HepG2 (cell line): ENCODE measurements around the gene HSD3B7. TPM values are rescaled to one million over a fixed set of nuclear protein-coding genes. Genes with fewer than 3 reads are reported as not detected.

Experiments used
- ARID2 ChIP-seq: sonication (generic); formaldehyde crosslinking; IDR thresholded peaks from 2 replicates; pipeline ENCODE4 v1.8.1; 2022; ENCODE audit warnings: mild to moderate bottlenecking, missing genetic modification reagents, borderline replicate concordance
- MAX ChIP-seq: IDR thresholded peaks from 2 replicates; pipeline ENCODE4 v1.6.1; 2012; ENCODE audit warnings: inconsistent platforms
- NONO ChIP-seq, 2 experiments: fragments of 450-650 bp in 1 of 2; sonication (generic) in 1 of 2; formaldehyde crosslinking in 1 of 2; IDR thresholded peaks in 1 of 2; conservative IDR thresholded peaks in 1 of 2; 2 replicates each; pipeline versions ENCODE4 v1.6.1 to v1.8.0; 2017 to 2022; ENCODE audit warnings: mild to moderate bottlenecking in 1 of 2, missing genetic modification reagents in 1 of 2, moderate library complexity in 1 of 2
- RORA ChIP-seq: sonication (generic); formaldehyde crosslinking; IDR thresholded peaks from 2 replicates; pipeline ENCODE4 v1.5.0; 2020; ENCODE audit warnings: mild to moderate bottlenecking, missing genetic modification reagents, moderate library complexity
- TEAD2 ChIP-seq: sonication (generic); formaldehyde crosslinking; IDR thresholded peaks from 2 replicates; pipeline ENCODE4 v1.9.0; 2021; ENCODE audit warnings: missing genetic modification reagents
- UBTF ChIP-seq: sonication (generic); formaldehyde crosslinking; IDR thresholded peaks from 2 replicates; pipeline ENCODE4 v1.4.0; 2020; ENCODE audit warnings: mild to moderate bottlenecking, missing genetic modification reagents
- ZFX ChIP-seq: sonication (generic); formaldehyde crosslinking; IDR thresholded peaks from 2 replicates; pipeline ENCODE4 v1.4.0; 2020; ENCODE audit warnings: mild to moderate bottlenecking, low read depth, missing genetic modification reagents, moderate library complexity
- ZNF432 ChIP-seq: sonication (generic); formaldehyde crosslinking; IDR thresholded peaks from 2 replicates; pipeline ENCODE4 v1.5.0; 2020; ENCODE audit warnings: missing genetic modification reagents, mild to moderate bottlenecking, borderline replicate concordance
- ZNF678 ChIP-seq: sonication (generic); formaldehyde crosslinking; IDR thresholded peaks from 2 replicates; pipeline ENCODE4 v1.4.0; 2020; ENCODE audit warnings: mild to moderate bottlenecking, missing genetic modification reagents
- polyA plus RNA-seq, 8 experiments: library from polyadenylated mRNA; depleted of rRNA in 3 of 8; stranded (reverse) in 7 of 8; unstranded in 1 of 8; fragments of >200 nt; fragmentation: Illumina TruSeq in 4 of 8; extraction: Trizol in 4 of 8; gene quantifications; 2 replicates each; pipeline versions ENCODE4 v1.2.1 to v1.2.3, GENCODE V29; 2011 to 2016; ENCODE audit warnings: low read depth in 4 of 8, missing spikeins in 1 of 8, mixed read lengths in 1 of 8; ENCODE audit not compliant: insufficient read depth in 1 of 8
- total RNA-seq, 5 experiments: library from RNA; depleted of rRNA; stranded (reverse); fragments of >200 nt; fragmentation: Illumina TruSeq; extraction: Trizol; gene quantifications; 2 replicates each; pipeline ENCODE4 v1.2.3, GENCODE V29; 2016; ENCODE audit warnings: low read depth in 1 of 5
- TF ChIP-seq, protein P1 (sequence below): sonication (generic); formaldehyde crosslinking; IDR thresholded peaks from 2 replicates; pipeline ENCODE4 v1.4.0; 2020; ENCODE audit warnings: missing genetic modification reagents
- TF ChIP-seq, protein P2 (sequence below): sonication (generic); formaldehyde crosslinking; IDR thresholded peaks from 2 replicates; pipeline ENCODE4 v1.4.0; 2020; ENCODE audit warnings: missing genetic modification reagents
- TF ChIP-seq, protein P3 (sequence below): IDR thresholded peaks from 2 replicates; pipeline ENCODE4 v1.6.1; 2016; ENCODE audit warnings: low read depth, missing genetic modification reagents, missing compliant biosample characterization

Gene HSD3B7
- total and polyA plus RNA-seq, 2 of the 13 experiments (the other 11 are each of a cell fraction or from before 2014, with no cell fraction given), result 32.9 to 69.7 TPM

- TF ChIP-seq, protein P1, sequence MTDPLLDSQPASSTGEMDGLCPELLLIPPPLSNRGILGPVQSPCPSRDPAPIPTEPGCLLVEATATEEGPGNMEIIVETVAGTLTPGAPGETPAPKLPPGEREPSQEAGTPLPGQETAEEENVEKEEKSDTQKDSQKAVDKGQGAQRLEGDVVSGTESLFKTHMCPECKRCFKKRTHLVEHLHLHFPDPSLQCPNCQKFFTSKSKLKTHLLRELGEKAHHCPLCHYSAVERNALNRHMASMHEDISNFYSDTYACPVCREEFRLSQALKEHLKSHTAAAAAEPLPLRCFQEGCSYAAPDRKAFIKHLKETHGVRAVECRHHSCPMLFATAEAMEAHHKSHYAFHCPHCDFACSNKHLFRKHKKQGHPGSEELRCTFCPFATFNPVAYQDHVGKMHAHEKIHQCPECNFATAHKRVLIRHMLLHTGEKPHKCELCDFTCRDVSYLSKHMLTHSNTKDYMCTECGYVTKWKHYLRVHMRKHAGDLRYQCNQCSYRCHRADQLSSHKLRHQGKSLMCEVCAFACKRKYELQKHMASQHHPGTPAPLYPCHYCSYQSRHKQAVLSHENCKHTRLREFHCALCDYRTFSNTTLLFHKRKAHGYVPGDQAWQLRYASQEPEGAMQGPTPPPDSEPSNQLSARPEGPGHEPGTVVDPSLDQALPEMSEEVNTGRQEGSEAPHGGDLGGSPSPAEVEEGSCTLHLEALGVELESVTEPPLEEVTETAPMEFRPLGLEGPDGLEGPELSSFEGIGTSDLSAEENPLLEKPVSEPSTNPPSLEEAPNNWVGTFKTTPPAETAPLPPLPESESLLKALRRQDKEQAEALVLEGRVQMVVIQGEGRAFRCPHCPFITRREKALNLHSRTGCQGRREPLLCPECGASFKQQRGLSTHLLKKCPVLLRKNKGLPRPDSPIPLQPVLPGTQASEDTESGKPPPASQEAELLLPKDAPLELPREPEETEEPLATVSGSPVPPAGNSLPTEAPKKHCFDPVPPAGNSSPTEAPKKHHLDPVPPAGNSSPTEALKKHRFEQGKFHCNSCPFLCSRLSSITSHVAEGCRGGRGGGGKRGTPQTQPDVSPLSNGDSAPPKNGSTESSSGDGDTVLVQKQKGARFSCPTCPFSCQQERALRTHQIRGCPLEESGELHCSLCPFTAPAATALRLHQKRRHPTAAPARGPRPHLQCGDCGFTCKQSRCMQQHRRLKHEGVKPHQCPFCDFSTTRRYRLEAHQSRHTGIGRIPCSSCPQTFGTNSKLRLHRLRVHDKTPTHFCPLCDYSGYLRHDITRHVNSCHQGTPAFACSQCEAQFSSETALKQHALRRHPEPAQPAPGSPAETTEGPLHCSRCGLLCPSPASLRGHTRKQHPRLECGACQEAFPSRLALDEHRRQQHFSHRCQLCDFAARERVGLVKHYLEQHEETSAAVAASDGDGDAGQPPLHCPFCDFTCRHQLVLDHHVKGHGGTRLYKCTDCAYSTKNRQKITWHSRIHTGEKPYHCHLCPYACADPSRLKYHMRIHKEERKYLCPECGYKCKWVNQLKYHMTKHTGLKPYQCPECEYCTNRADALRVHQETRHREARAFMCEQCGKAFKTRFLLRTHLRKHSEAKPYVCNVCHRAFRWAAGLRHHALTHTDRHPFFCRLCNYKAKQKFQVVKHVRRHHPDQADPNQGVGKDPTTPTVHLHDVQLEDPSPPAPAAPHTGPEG, result peak; percentile 26; the same call in 1 of the 2 replicates
- TF ChIP-seq ZNF432 (CRISPR knock-in tag) (no peak), ARID2 (peak; percentile 80; the same call in 1 of the 2 replicates), TEAD2 (CRISPR knock-in tag) (peak; percentile 92), RORA (CRISPR knock-in tag) (no peak), MAX (peak; percentile 87), ZNF678 (CRISPR knock-in tag) (peak; percentile 33; the same call in 1 of the 2 replicates), ZFX (CRISPR knock-in tag) (peak; percentile 94), UBTF (CRISPR knock-in tag) (peak; percentile 84), NONO (IDR thresholded peaks at IDR 0.05) (no peak), NONO (CRISPR knock-in tag; conservative IDR thresholded peaks at IDR 0.05) (peak; percentile 92)
- TF ChIP-seq, protein P2, sequence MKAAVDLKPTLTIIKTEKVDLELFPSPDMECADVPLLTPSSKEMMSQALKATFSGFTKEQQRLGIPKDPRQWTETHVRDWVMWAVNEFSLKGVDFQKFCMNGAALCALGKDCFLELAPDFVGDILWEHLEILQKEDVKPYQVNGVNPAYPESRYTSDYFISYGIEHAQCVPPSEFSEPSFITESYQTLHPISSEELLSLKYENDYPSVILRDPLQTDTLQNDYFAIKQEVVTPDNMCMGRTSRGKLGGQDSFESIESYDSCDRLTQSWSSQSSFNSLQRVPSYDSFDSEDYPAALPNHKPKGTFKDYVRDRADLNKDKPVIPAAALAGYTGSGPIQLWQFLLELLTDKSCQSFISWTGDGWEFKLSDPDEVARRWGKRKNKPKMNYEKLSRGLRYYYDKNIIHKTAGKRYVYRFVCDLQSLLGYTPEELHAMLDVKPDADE (CRISPR knock-in tag), result no peak
- TF ChIP-seq, protein P3, sequence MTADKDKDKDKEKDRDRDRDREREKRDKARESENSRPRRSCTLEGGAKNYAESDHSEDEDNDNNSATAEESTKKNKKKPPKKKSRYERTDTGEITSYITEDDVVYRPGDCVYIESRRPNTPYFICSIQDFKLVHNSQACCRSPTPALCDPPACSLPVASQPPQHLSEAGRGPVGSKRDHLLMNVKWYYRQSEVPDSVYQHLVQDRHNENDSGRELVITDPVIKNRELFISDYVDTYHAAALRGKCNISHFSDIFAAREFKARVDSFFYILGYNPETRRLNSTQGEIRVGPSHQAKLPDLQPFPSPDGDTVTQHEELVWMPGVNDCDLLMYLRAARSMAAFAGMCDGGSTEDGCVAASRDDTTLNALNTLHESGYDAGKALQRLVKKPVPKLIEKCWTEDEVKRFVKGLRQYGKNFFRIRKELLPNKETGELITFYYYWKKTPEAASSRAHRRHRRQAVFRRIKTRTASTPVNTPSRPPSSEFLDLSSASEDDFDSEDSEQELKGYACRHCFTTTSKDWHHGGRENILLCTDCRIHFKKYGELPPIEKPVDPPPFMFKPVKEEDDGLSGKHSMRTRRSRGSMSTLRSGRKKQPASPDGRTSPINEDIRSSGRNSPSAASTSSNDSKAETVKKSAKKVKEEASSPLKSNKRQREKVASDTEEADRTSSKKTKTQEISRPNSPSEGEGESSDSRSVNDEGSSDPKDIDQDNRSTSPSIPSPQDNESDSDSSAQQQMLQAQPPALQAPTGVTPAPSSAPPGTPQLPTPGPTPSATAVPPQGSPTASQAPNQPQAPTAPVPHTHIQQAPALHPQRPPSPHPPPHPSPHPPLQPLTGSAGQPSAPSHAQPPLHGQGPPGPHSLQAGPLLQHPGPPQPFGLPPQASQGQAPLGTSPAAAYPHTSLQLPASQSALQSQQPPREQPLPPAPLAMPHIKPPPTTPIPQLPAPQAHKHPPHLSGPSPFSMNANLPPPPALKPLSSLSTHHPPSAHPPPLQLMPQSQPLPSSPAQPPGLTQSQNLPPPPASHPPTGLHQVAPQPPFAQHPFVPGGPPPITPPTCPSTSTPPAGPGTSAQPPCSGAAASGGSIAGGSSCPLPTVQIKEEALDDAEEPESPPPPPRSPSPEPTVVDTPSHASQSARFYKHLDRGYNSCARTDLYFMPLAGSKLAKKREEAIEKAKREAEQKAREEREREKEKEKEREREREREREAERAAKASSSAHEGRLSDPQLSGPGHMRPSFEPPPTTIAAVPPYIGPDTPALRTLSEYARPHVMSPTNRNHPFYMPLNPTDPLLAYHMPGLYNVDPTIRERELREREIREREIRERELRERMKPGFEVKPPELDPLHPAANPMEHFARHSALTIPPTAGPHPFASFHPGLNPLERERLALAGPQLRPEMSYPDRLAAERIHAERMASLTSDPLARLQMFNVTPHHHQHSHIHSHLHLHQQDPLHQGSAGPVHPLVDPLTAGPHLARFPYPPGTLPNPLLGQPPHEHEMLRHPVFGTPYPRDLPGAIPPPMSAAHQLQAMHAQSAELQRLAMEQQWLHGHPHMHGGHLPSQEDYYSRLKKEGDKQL, result 0 out of 2 replicates have a peak, but pooled peaks have one; percentile 8
These were observed 558 bp downstream of the HSD3B7 start (continued) for GRCh38 chr16:30985401-30986128.
